Kidney epithelial cell (primary cell): Measurements from ENCODE around the gene CCDC106. TPM values are rescaled to one million over a fixed set of nuclear protein-coding genes. Genes with fewer than 3 reads are reported as not detected.

ENCODE experiments used
- DNase-seq: peaks from one replicate; pipeline ENCODE4 v3.0.0-alpha.2; 2010; ENCODE audit warnings: low read depth
- H3K27me3 ChIP-seq: 2 replicates; pipeline ENCODE4 v1.6.0; 2011; ENCODE audit warnings: low read length; ENCODE audit not compliant: control insufficient read depth, insufficient read depth
- H3K36me3 ChIP-seq: 2 replicates; pipeline ENCODE4 v1.5.1; 2011; ENCODE audit warnings: low read length; ENCODE audit not compliant: control insufficient read depth, insufficient read depth
- H3K4me3 ChIP-seq: 2 replicates; pipeline ENCODE4 v1.5.1; 2011; ENCODE audit warnings: low read depth, mild to moderate bottlenecking, control low read depth, low read length
- total RNA-seq: library from RNA; depleted of rRNA; stranded (reverse); fragments of >200 nt; gene quantifications from 2 replicates; pipeline ENCODE4 v1.2.3, GENCODE V29; 2015
- TF ChIP-seq, protein P1 (sequence below): IDR thresholded peaks from 2 replicates; pipeline ENCODE4 v1.5.1; 2011; ENCODE audit warnings: mild to moderate bottlenecking, moderate library complexity, low read length, control low read depth, inconsistent platforms; ENCODE audit not compliant: insufficient read depth, poor library complexity, severe bottlenecking

CCDC106 gene
- total RNA-seq, 1 donor from 2014 or later, result 12.2 TPM

DNA sequence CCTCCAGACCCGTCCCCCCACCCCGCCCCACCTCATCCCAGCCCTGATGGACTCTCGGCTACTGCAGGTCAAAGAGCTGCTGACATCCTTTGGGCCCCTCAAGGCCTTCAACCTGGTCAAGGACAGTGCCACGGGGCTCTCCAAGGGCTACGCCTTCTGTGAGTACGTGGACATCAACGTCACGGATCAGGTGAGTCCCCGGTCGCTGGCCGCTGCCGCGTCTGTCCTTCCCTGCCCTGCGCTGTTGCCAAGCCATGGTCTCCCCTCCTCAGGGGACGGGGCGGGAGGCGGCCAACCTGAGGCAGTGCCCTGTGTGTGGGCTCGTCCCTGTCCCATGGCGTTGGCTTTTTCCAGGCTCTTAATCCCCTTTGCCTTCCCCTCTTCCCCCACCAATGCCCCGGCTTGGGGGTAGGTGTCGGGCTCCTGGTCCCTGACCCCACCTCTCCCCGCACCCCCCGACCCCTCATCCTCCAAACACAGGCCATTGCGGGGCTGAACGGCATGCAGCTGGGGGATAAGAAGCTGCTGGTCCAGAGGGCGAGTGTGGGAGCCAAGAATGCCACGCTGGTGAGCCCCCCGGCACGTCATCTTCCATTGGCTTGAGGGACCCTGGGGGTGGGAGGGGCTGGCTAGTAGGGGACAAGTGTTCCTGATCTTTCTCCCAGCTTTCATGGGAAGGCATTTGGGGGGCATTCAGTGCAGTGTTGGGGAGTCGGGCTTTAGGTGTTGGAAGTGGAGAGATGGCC is 20.8 kb downstream of the CCDC106 start:
- H3K36me3 ChIP-seq, result peaks cover 6% of the 10 kb centered on the region
- DNase-seq, result no peak
- H3K27me3 ChIP-seq, result no peaks in the 10 kb centered on the region
- H3K4me3 ChIP-seq, result no peak overlapping the region
- TF ChIP-seq, protein P1, sequence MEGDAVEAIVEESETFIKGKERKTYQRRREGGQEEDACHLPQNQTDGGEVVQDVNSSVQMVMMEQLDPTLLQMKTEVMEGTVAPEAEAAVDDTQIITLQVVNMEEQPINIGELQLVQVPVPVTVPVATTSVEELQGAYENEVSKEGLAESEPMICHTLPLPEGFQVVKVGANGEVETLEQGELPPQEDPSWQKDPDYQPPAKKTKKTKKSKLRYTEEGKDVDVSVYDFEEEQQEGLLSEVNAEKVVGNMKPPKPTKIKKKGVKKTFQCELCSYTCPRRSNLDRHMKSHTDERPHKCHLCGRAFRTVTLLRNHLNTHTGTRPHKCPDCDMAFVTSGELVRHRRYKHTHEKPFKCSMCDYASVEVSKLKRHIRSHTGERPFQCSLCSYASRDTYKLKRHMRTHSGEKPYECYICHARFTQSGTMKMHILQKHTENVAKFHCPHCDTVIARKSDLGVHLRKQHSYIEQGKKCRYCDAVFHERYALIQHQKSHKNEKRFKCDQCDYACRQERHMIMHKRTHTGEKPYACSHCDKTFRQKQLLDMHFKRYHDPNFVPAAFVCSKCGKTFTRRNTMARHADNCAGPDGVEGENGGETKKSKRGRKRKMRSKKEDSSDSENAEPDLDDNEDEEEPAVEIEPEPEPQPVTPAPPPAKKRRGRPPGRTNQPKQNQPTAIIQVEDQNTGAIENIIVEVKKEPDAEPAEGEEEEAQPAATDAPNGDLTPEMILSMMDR, result no peak

DNA sequence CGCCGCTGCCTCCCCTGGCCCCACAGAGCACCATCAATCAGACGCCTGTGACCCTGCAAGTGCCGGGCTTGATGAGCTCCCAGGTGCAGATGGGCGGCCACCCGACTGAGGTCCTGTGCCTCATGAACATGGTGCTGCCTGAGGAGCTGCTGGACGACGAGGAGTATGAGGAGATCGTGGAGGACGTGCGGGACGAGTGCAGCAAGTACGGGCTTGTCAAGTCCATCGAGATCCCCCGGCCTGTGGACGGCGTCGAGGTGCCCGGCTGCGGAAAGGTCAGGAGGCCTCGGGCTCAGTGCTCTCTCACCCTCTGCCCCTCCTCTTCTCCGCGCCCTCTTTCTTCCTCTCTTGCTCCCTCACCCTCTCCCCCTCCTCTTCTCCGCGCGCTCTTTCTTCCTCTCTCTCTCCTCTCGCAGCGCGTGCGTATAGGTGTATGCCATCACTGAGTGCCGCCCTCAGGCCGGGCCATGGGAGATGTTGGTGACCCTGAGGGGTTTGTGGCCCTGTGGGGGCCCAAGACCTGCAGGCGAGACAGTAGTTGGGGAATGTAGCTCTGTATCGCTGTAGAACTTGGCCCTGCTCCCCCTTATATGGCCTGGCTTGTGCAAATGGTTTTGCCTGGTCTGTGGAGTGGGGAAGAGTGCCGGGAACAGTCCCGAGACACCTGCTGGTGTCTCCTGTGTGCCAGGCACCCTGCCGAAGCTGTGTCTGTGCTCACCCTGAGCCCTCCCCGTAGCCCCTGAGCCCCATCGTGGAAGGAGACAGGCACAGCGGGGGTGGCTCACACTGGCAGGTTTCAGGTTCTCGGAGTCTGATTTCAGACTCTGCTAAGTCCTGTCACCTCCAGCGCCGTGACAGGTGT is 21.6 kb downstream of the CCDC106 start:
- TF ChIP-seq, protein P1, result no peak
- peaks cover 6% of the 10 kb centered on the region for H3K36me3 ChIP-seq
- no peak for DNase-seq
- no peaks in the 10 kb centered on the region for H3K27me3 ChIP-seq
- H3K4me3 ChIP-seq, result no peak overlapping the region

DNA sequence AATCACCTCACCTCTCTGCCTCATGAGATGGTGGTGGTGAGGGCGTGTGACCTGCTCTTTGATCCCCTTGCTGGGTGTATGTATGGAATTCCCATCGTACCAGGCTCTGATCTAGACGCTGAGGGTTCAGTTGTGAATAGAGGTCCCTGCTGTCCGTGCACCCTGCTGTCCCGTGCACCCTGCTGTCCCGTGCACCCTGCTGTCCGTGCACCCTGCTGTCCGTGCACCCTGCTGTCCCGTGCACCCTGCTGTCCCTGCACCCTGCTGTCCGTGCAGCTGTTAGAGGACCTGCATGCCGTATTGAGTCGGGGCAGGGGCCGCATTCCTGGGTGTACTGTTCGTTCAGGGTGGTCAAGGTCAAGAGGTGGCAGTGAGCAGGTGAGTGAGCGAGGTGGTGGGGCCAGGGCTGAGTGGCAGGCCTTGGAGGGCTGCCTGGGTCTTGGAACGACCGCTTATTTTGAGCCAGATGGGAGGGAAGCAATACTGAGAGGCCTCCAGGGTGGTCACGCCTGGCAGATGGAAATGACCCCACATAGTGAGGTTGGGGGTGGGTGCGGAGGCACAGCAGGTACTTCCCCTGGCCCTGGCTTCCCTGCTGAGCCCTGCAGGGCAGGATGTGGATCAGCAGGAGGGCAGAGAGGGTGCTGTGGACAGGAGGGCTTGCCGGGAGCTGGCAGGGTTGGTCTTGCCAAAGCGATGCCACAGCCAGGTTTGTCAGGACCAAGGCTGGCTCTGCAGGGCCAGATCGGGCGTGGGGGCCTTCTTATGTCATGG is 22.5 kb downstream of the CCDC106 start:
- no peak for DNase-seq
- peaks cover 6% of the 10 kb centered on the region for H3K36me3 ChIP-seq
- H3K27me3 ChIP-seq, result no peaks in the 10 kb centered on the region
- TF ChIP-seq, protein P1, result no peak
- H3K4me3 ChIP-seq, result no peak overlapping the region

DNA sequence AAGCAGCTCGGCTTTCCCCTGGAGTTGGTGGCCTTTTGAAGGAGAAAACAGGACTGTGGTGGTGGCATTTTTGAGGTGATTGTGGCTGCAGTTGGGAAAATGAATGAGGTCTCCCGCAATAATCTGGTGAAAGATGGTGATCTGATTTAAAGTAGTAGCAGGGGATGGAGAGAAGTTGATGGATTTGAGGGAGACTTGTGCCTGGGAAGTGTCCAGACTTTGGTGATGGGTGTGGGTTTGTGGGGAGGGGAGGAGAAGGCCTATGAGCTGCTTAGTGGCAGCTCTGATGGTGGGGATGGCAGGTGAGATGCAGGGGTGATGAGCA is 23.0 kb downstream of the CCDC106 start:
- DNase-seq, result no peak
- no peaks in the 10 kb centered on the region for H3K27me3 ChIP-seq
- H3K36me3 ChIP-seq, result peaks cover 6% of the 10 kb centered on the region
- no peak overlapping the region for H3K4me3 ChIP-seq
- TF ChIP-seq, protein P1, result no peak

DNA sequence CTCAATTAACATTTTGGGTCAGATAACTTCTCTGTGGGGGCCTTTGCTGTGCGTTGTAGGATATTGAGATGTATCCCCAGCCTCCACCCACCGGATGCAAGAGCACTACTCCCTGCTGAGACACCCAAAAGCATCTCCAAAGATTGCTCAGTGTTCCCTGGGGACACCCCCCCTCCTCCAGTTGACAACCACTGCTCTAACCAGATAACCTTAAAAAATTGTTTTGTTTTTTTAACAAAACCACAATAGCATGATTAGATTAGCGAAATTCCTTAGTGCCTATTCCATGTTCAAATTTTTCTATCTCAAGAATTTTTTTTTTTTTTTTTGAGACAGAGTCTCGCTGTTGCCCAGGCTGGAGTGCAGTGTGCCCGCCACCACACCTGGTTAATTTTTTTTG is 24.4 kb downstream of the CCDC106 start:
- H3K36me3 ChIP-seq, result peaks cover 5% of the 10 kb centered on the region
- DNase-seq, result no peak

More for the DNA sequence above, 24.4 kb downstream of the CCDC106 start:
- TF ChIP-seq, protein P1, result no peak
- no peaks in the 10 kb centered on the region for H3K27me3 ChIP-seq
- no peak overlapping the region for H3K4me3 ChIP-seq
